Effector memory CD4-positive, alpha-beta T cell (primary cell): ENCODE data around the gene DPY19L2.
"Not testable (repeated sequence)": the region's sequence is repeated elsewhere in the genome, so short reads cannot be mapped to it uniquely, and the experiment has no call there.

ENCODE experiments used
- DNase-seq, 3 donors: peaks; one replicate each; pipeline ENCODE4 v3.0.0-alpha.2; 2020
- H3K27ac ChIP-seq: 2 replicates; pipeline ENCODE4 v1.7.0; 2013; ENCODE audit warnings: mild to moderate bottlenecking, low read length, moderate library complexity; ENCODE audit not compliant: insufficient read depth, poor library complexity, severe bottlenecking
- H3K27me3 ChIP-seq: replicated peaks from 2 replicates; pipeline ENCODE4 v1.7.0; 2013; ENCODE audit warnings: mild to moderate bottlenecking, low read length; ENCODE audit not compliant: insufficient read depth, control insufficient read depth, poor library complexity, severe bottlenecking
- H3K36me3 ChIP-seq: 2 replicates; pipeline ENCODE4 v1.7.0; 2013; ENCODE audit warnings: mild to moderate bottlenecking, low read length, moderate library complexity; ENCODE audit not compliant: control insufficient read depth, insufficient read depth
- H3K4me1 ChIP-seq: 2 replicates; pipeline ENCODE4 v1.7.0; 2013; ENCODE audit warnings: low read length, mild to moderate bottlenecking; ENCODE audit not compliant: control insufficient read depth, insufficient read depth, poor library complexity, severe bottlenecking
- H3K4me3 ChIP-seq: 2 replicates; pipeline ENCODE4 v1.7.0; 2013; ENCODE audit warnings: low read length, low read depth, mild to moderate bottlenecking; ENCODE audit not compliant: insufficient read depth, poor library complexity, severe bottlenecking
- H3K9me3 ChIP-seq: 2 replicates; pipeline ENCODE4 v1.7.0; 2013; ENCODE audit warnings: mild to moderate bottlenecking, low read length, moderate library complexity; ENCODE audit not compliant: control insufficient read depth

DPY19L2 gene

GRCh38 chr12:63669427-63669826, 1.1 kb upstream of the DPY19L2 start:
- not testable (repeated sequence) for H3K27ac ChIP-seq

GRCh38 chr12:63668800-63669365, 590 bp upstream of the DPY19L2 start:
- DNase-seq, H3K27ac ChIP-seq, H3K36me3 ChIP-seq, H3K27me3 ChIP-seq, H3K9me3 ChIP-seq, H3K4me1 ChIP-seq: not testable (repeated sequence)
- H3K4me3 ChIP-seq: peak overlapping the region; percentile 37

More at GRCh38 chr12:63669427-63669826, 1.1 kb upstream of the DPY19L2 start:
- not testable (repeated sequence) for H3K27me3 ChIP-seq, H3K36me3 ChIP-seq, H3K9me3 ChIP-seq, DNase-seq, H3K4me3 ChIP-seq, H3K4me1 ChIP-seq

- not testable (repeated sequence) for H3K27me3 ChIP-seq, H3K4me1 ChIP-seq, H3K27ac ChIP-seq, DNase-seq, H3K9me3 ChIP-seq, H3K36me3 ChIP-seq, H3K4me3 ChIP-seq
Observed at GRCh38 chr12:63663005-63663404, 5.3 kb downstream of the DPY19L2 start.

- not testable (repeated sequence) for DNase-seq, H3K4me1 ChIP-seq, H3K4me3 ChIP-seq, H3K27me3 ChIP-seq, H3K9me3 ChIP-seq, H3K36me3 ChIP-seq, H3K27ac ChIP-seq
Observed at GRCh38 chr12:63658501-63658900, 9.8 kb downstream of the DPY19L2 start.

DNA sequence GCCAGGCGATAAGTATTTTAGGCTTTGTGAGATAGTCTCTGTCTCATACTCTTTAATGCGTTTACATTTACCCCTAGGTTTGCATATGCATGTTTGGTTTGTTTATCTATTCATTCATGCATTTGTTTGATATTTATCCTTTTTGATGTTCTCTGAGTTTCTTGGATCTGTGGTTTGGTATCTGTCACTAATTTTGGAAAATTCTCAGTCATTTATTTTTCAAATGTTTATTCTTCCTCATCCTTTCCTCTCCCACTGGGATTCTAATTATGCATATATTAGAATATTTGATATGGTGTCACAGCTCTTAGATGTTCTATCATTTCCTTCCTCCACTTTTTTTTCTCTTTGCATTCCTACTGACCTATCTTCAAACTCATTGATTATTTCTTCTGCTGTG, 11.9 kb downstream of the DPY19L2 start:
- not testable (repeated sequence) for H3K9me3 ChIP-seq, H3K27ac ChIP-seq, H3K27me3 ChIP-seq, H3K4me1 ChIP-seq, H3K4me3 ChIP-seq, H3K36me3 ChIP-seq, DNase-seq

- H3K27me3 ChIP-seq, DNase-seq, H3K9me3 ChIP-seq, H3K36me3 ChIP-seq, H3K4me1 ChIP-seq, H3K4me3 ChIP-seq, H3K27ac ChIP-seq: not testable (repeated sequence)
Observed at GRCh38 chr12:63655543-63656257, 12.6 kb downstream of the DPY19L2 start.

- H3K27ac ChIP-seq, DNase-seq, H3K9me3 ChIP-seq, H3K27me3 ChIP-seq, H3K4me1 ChIP-seq, H3K4me3 ChIP-seq, H3K36me3 ChIP-seq: not testable (repeated sequence)
Observed at GRCh38 chr12:63654481-63654880, 13.8 kb downstream of the DPY19L2 start.

GRCh38 chr12:63649517-63649916, 18.8 kb downstream of the DPY19L2 start:
- H3K4me3 ChIP-seq, H3K27ac ChIP-seq, H3K36me3 ChIP-seq, DNase-seq, H3K27me3 ChIP-seq, H3K9me3 ChIP-seq, H3K4me1 ChIP-seq: not testable (repeated sequence)

- not testable (repeated sequence) for H3K27me3 ChIP-seq, H3K27ac ChIP-seq, H3K9me3 ChIP-seq, H3K4me1 ChIP-seq, H3K36me3 ChIP-seq, H3K4me3 ChIP-seq, DNase-seq
Observed at GRCh38 chr12:63643381-63644140, 24.7 kb downstream of the DPY19L2 start.

DNA sequence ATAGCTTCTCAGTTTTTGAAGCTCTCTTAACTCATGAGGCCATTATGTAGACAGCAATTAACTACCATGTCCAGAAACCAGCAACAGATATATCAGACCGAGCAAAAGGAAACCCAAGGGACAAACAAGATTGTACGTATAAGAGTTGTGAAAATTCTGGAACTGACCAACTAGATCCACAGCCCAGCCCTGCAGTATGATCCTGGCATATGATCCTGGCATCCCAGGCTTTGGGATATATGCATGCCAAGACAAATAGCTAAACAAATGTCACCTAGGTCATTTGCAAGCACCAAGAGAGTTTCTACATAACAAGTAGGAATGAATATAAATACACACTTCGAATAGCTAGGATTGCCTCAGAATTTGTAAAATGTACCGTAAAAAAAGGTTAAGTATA, 44.0 kb downstream of the DPY19L2 start:
- not testable (repeated sequence) for H3K27me3 ChIP-seq, DNase-seq, H3K27ac ChIP-seq, H3K9me3 ChIP-seq, H3K36me3 ChIP-seq, H3K4me1 ChIP-seq, H3K4me3 ChIP-seq
